ENCODE measurements around the gene OTOP2. TPM values are rescaled to one million over a fixed set of nuclear protein-coding genes. Genes with fewer than 3 reads are reported as not detected.

OTOP2 gene
- total RNA-seq, 2 donors from 2014 or later, result not detected

GRCh38 chr17:74956093-74956492 lies 32.0 kb downstream of the OTOP2 start:
- Histone ChIP-seq H3K4me3 (no peak overlapping the region), H3K9me3 (no peaks in the 10 kb centered on the region), H3K27ac (no peak overlapping the region), H3K4me1 (no peaks in the 10 kb centered on the region), H3K27me3 (no peaks in the 10 kb centered on the region), H3K36me3 (replicated peaks in 1 of 2; ENCODE audit: insufficient read depth in 1 of 2, low read depth in 2 of 2) (peaks cover 11 to 27% of the 10 kb centered on the region in 2 donors)
- DNase-seq (no peak), ATAC-seq (no peak)
- intact Hi-C loops (cut with DNase I), result no loop called here
- TF ChIP-seq POLR2A (IDR thresholded peaks at IDR 0.05), result no peak
- 80 to 95% methylated on average over 4 of the region's 4 CpGs for WGBS, 2 donors

DNA sequence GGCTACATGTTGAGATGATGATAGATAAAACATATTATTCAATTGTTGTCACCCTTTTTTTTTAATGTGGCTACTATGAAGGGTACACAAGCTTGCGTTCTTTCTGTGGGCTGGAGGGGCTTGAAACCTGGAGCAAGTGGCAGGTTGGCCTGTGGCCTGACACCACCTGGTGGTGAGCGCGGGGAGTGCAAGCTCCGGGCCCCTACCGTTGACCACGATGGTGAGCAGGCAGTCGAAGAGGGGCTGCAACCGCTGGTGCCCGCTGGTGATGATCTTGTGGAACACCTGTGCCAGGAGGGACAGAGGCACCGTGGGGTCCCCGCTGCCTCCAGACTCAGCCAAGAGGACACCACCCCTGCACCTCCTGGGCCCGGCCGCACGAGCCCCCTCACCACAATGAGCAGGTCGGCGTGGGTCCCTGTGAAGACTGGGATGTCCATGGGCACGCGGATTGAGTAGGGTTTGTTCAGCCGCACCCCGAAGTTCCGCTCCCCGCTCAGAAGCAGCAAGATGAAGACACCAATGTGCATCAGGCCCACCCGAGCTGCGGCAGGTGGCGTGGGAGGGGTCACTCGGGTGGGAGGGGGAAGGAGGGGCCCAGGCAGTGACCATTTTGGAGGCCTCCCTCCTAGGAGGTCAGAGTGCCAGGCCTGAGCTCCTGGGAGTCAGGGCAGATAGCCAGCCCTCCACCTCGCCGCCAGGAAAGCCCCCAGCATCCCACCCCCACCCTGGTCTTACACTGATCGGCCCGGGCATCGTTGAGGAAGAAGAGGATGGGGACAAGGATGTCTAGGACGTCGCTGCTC lies 34.1 kb downstream of the OTOP2 start:
- intact Hi-C loops (cut with DNase I), result no loop called here
- WGBS, 2 donors, result 50 to 62% methylated on average over 18 to 31 of the region's 33 CpGs
- DNase-seq, result peak; percentile 70 to 80 (median 74)

GRCh38 chr17:74959826-74960515 lies 35.9 kb downstream of the OTOP2 start:
- Histone ChIP-seq H3K9me3 (no peaks in the 10 kb centered on the region), H3K36me3 (replicated peaks in 1 of 2; ENCODE audit: insufficient read depth in 1 of 2, low read depth in 2 of 2) (peaks cover 11 to 16% of the 10 kb centered on the region in 2 donors), H3K4me1 (peaks cover 7% of the 10 kb centered on the region), H3K4me3 (no peak overlapping the region), H3K27ac (no peak overlapping the region), H3K27me3 (no peaks in the 10 kb centered on the region)
- intact Hi-C loops (cut with DNase I), result loop anchor here (5.0 kb wide), 1 partner anchor 52 kb away; the partner anchor contains the start of gene MRPL58
- DNase-seq, result no peak
- TF ChIP-seq, protein P1, sequence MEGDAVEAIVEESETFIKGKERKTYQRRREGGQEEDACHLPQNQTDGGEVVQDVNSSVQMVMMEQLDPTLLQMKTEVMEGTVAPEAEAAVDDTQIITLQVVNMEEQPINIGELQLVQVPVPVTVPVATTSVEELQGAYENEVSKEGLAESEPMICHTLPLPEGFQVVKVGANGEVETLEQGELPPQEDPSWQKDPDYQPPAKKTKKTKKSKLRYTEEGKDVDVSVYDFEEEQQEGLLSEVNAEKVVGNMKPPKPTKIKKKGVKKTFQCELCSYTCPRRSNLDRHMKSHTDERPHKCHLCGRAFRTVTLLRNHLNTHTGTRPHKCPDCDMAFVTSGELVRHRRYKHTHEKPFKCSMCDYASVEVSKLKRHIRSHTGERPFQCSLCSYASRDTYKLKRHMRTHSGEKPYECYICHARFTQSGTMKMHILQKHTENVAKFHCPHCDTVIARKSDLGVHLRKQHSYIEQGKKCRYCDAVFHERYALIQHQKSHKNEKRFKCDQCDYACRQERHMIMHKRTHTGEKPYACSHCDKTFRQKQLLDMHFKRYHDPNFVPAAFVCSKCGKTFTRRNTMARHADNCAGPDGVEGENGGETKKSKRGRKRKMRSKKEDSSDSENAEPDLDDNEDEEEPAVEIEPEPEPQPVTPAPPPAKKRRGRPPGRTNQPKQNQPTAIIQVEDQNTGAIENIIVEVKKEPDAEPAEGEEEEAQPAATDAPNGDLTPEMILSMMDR (IDR thresholded peaks at IDR 0.05), result no peak
- TF ChIP-seq POLR2A (IDR thresholded peaks at IDR 0.05), result no peak
- 35 to 71% methylated on average over 4 to 14 of the region's 14 CpGs for WGBS, 2 donors
- ATAC-seq, result no peak

More for the DNA sequence above, 34.1 kb downstream of the OTOP2 start:
- Histone ChIP-seq H3K4me1 (peaks cover 4% of the 10 kb centered on the region), H3K9me3 (no peaks in the 10 kb centered on the region), H3K27ac (no peak overlapping the region), H3K4me3 (no peak overlapping the region), H3K27me3 (no peaks in the 10 kb centered on the region), H3K36me3 (replicated peaks in 1 of 2; ENCODE audit: insufficient read depth in 1 of 2, low read depth in 2 of 2) (peaks cover 11 to 24% of the 10 kb centered on the region in 2 donors)
- TF ChIP-seq, protein P1 (IDR thresholded peaks at IDR 0.05), result peak; percentile 74 to 92 (median 84)
- no peak for TF ChIP-seq POLR2A (IDR thresholded peaks at IDR 0.05)
- ATAC-seq, result peak; percentile 57

DNA sequence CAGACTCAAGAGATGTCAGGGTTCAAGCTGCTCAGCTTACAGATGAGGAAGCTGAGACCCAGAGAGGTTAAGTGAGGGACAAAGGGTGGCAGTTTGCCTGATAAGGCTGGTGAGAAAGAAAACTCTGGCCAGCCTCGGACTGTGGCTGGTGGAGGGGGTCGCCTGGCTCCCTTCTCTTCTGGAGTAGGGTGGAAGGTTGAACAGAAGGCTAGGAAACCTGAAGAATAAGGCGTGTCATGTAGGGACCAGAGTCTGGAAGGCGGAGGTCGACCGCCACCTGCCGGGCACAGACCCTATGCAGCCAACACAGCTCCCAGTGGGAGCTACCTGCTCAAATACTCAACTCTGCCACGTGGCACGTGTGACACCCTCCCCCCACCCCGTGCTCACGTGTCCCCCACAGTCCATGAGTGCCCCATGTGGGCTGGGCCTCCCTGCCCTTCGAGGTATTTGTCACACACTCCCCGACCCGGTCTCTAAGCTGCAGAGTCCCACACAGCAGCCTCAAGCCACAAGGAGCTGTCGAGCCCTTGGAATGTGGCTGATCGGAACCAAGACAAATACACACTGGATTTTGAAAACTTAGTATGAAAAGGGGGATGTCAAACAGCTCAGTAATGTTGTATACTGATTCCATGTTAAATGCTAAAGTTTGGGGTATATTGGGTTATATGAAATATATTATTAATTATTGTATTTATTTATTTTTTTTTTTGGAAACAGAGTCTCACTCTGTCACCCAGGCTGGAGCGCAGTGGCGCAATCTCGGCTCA lies 36.7 kb downstream of the OTOP2 start:
- Histone ChIP-seq H3K27me3 (no peaks in the 10 kb centered on the region), H3K9me3 (no peaks in the 10 kb centered on the region), H3K4me3 (no peak overlapping the region), H3K27ac (no peak overlapping the region), H3K4me1 (peaks cover 15% of the 10 kb centered on the region), H3K36me3 (replicated peaks in 1 of 2; ENCODE audit: insufficient read depth in 1 of 2, low read depth in 2 of 2) (peaks cover 7 to 10% of the 10 kb centered on the region in 2 donors)
- intact Hi-C loops (cut with DNase I), result loop anchor here (5.0 kb wide), 1 partner anchor 52 kb away; the partner anchor contains the start of gene MRPL58
- WGBS, 2 donors, result 59 to 71% methylated on average over 15 to 19 of the region's 19 CpGs
- DNase-seq, result no peak
- no peak for ATAC-seq
- TF ChIP-seq POLR2A (IDR thresholded peaks at IDR 0.05), result no peak
- TF ChIP-seq, protein P1 (IDR thresholded peaks at IDR 0.05), result no peak
